Measurements from ENCODE around the gene MCC. TPM values are rescaled to one million over a fixed set of nuclear protein-coding genes. Genes with fewer than 3 reads are reported as not detected.

Gene MCC
- total and polyA plus RNA-seq, 9 donors: 29.8 to 262 (median 108) TPM

DNA sequence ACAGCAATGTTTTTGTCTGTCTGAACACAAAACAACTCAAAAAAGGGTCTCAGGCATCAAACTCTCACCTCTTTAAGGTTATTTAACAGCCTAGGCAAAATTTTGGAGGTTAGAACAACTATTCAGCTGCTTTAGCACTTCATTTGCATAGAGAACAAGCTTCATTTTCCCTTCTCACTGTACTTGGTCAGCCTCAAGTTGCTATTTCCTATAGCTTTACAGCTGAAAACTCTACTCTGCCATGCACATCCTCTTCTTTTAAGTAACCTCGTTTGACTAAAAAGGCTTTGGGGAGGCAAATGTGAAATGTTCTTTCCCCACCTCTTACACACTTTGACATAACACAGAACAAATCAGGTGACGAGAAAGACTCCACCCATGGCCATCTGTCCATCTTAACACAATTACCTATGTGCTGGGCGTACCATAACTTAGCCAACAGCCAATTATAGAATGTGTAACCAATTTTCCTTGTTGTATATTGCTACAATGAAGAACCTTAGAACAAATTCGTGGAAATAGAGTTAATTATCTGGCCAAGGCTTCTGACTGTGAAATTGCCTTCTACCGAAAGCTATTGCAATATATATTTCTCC, 315.9 kb downstream of the MCC start:
- Histone ChIP-seq H3K36me3 (no peaks in the 10 kb centered on the region), H3K4me3 (no peak overlapping the region), H3K27ac (no peak overlapping the region), H3K9me3 (no peaks in the 10 kb centered on the region), H3K27me3 (no peaks in the 10 kb centered on the region), H3K4me1 (ENCODE audit: insufficient read depth) (peaks cover 12% of the 10 kb centered on the region)
- TF ChIP-seq EP300 (IDR thresholded peaks at IDR 0.05) (no peak), POLR2A (IDR thresholded peaks at IDR 0.05) (no peak)
- TF ChIP-seq, protein P1, sequence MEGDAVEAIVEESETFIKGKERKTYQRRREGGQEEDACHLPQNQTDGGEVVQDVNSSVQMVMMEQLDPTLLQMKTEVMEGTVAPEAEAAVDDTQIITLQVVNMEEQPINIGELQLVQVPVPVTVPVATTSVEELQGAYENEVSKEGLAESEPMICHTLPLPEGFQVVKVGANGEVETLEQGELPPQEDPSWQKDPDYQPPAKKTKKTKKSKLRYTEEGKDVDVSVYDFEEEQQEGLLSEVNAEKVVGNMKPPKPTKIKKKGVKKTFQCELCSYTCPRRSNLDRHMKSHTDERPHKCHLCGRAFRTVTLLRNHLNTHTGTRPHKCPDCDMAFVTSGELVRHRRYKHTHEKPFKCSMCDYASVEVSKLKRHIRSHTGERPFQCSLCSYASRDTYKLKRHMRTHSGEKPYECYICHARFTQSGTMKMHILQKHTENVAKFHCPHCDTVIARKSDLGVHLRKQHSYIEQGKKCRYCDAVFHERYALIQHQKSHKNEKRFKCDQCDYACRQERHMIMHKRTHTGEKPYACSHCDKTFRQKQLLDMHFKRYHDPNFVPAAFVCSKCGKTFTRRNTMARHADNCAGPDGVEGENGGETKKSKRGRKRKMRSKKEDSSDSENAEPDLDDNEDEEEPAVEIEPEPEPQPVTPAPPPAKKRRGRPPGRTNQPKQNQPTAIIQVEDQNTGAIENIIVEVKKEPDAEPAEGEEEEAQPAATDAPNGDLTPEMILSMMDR (IDR thresholded peaks at IDR 0.05): no peak
- DNase-seq: no peak
- intact Hi-C loops (cut with DNase I): no loop called here
- WGBS, 3 donors: 83 to 85% (median 84%) methylated on average over 5 of the region's 5 CpGs

DNA sequence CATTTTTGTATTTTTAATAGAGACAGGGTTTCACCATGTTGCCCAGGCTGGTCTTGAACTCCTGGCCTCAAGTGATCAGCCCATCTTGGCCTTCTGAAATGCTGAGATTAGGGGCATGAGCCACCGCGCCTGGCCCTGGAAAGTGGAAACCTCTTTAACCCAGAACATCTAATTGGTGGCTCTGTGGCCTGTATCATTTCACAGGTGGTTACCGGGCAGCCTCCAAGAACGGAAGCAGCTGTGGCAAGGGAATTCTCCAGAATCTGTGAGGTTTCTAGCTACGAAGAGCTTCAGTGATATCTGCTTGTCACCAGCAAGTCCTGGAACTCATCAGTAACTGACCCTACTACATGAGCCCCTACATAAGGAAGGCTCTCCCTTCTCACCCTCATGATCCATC, 316.7 kb downstream of the MCC start:
- peaks cover 16% of the 10 kb centered on the region for H3K4me1 ChIP-seq (ENCODE audit: insufficient read depth)
- intact Hi-C loops (cut with DNase I): no loop called here
- no peak overlapping the region for H3K4me3 ChIP-seq
- TF ChIP-seq EP300 (IDR thresholded peaks at IDR 0.05): no peak
- TF ChIP-seq, protein P1 (IDR thresholded peaks at IDR 0.05): no peak
- TF ChIP-seq POLR2A (IDR thresholded peaks at IDR 0.05): no peak
- DNase-seq: no peak
- no peaks in the 10 kb centered on the region for H3K9me3 ChIP-seq
- WGBS, 3 donors: 96 to 98% (median 96%) methylated on average over 5 of the region's 5 CpGs
- H3K27me3 ChIP-seq: no peaks in the 10 kb centered on the region
- no peak overlapping the region for H3K27ac ChIP-seq
- no peaks in the 10 kb centered on the region for H3K36me3 ChIP-seq

DNA sequence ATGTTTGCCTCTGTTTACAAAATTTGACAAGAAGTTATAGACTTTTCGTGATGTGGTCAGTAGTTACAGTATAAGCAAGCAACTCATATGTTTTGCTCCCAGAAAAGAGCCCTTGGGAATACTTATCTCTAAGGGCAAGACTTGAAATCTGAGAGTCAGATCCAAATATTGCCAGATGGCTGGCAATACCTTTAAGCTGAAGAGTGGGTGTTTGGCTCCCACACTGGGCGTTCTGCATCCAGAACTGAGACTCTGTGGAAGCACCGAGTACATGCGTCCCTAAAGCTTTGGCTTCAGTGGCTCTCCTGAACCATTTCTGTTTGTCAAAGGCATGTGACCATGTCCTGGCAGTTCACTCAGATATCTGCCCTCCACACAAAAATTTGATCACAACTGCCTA, 317.5 kb downstream of the MCC start:
- no peak for DNase-seq
- Histone ChIP-seq H3K36me3 (no peaks in the 10 kb centered on the region), H3K4me1 (ENCODE audit: insufficient read depth) (peaks cover 19% of the 10 kb centered on the region), H3K27me3 (no peaks in the 10 kb centered on the region), H3K9me3 (no peaks in the 10 kb centered on the region), H3K27ac (no peak overlapping the region), H3K4me3 (no peak overlapping the region)
- 69 to 86% (median 74%) methylated on average over 4 of the region's 4 CpGs for WGBS, 3 donors
- TF ChIP-seq POLR2A (IDR thresholded peaks at IDR 0.05) (no peak), EP300 (IDR thresholded peaks at IDR 0.05) (no peak)
- TF ChIP-seq, protein P1 (IDR thresholded peaks at IDR 0.05): no peak
- intact Hi-C loops (cut with DNase I): no loop called here

DNA sequence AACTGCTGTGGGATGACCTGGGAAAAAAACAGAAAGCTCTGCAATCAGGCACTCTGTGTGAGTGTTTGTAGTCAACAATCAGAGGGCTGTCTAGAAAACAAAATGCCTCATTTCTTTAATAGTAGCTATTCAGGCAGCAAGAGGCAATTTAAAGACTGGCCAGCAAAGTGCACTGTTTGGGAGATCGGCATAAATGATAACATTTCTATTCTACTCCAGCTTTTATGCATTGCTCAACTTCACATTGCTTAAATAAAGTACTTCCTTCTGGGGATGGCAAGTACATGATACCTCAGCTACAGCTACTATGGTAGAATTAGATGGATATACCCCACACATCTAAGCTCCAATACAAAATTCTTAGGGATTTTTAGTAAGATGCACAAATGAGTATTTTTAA, 318.5 kb downstream of the MCC start:
- no peak overlapping the region for H3K4me3 ChIP-seq
- H3K27ac ChIP-seq: no peak overlapping the region
- peaks cover 24% of the 10 kb centered on the region for H3K4me1 ChIP-seq (ENCODE audit: insufficient read depth)
- WGBS, 3 donors: 79 to 88% (median 84%) methylated on average over 1 of the region's 1 CpG
- intact Hi-C loops (cut with DNase I): no loop called here
- no peaks in the 10 kb centered on the region for H3K9me3 ChIP-seq
- no peak for DNase-seq
- TF ChIP-seq EP300 (IDR thresholded peaks at IDR 0.05): no peak
- TF ChIP-seq, protein P1 (IDR thresholded peaks at IDR 0.05): no peak
- no peak for TF ChIP-seq POLR2A (IDR thresholded peaks at IDR 0.05)
- H3K27me3 ChIP-seq: no peaks in the 10 kb centered on the region
- H3K36me3 ChIP-seq: no peaks in the 10 kb centered on the region

All from ovary (tissue), 9 donors.